HepG2 (cell line): ENCODE data around the gene MXRA8. TPM values are rescaled to one million over a fixed set of nuclear protein-coding genes. Genes with fewer than 3 reads are reported as not detected.

Experiments used
- BCLAF1 ChIP-seq: fragments of 450-650 bp; IDR thresholded peaks from 2 replicates; pipeline ENCODE4 v1.6.1; 2017; ENCODE audit warnings: mild to moderate bottlenecking
- CEBPG ChIP-seq: IDR thresholded peaks from 2 replicates; pipeline ENCODE4 v1.6.1; 2016
- ETS1 ChIP-seq: sonication (generic); formaldehyde crosslinking; IDR thresholded peaks from 2 replicates; pipeline ENCODE4 v1.4.0; 2020; ENCODE audit warnings: missing genetic modification reagents
- HBP1 ChIP-seq: IDR thresholded peaks from 2 replicates; pipeline ENCODE4 v1.6.1; 2016; ENCODE audit warnings: low read depth, control low read depth
- MEF2D ChIP-seq: sonication (generic); formaldehyde crosslinking; IDR thresholded peaks from 2 replicates; pipeline ENCODE4 v1.5.1; 2020; ENCODE audit warnings: mild to moderate bottlenecking, missing genetic modification reagents
- MYC ChIP-seq: sonication (generic); formaldehyde crosslinking; IDR thresholded peaks from 2 replicates; pipeline ENCODE4 v1.9.0; 2021; ENCODE audit warnings: missing genetic modification reagents, borderline replicate concordance
- NFAT5 ChIP-seq: sonication (generic); formaldehyde crosslinking; IDR thresholded peaks from 2 replicates; pipeline ENCODE4 v1.4.0; 2020; ENCODE audit warnings: missing genetic modification reagents
- PCBP2 ChIP-seq: fragments of 200-400 bp; formaldehyde crosslinking; optimal IDR thresholded peaks from 2 replicates; pipeline ENCODE3; 2018; ENCODE audit warnings: low read length, low read depth; ENCODE audit not compliant: poor library complexity, severe bottlenecking
- ZNF343 ChIP-seq: sonication (generic); formaldehyde crosslinking; IDR thresholded peaks from 2 replicates; pipeline ENCODE4 v1.4.0; 2020; ENCODE audit warnings: mild to moderate bottlenecking, missing genetic modification reagents
- ZNF724P ChIP-seq: sonication (generic); formaldehyde crosslinking; IDR thresholded peaks from 2 replicates; pipeline ENCODE4 v1.8.0; 2022; ENCODE audit warnings: missing genetic modification reagents, borderline replicate concordance
- polyA plus RNA-seq, 8 experiments: library from polyadenylated mRNA; depleted of rRNA in 3 of 8; stranded (reverse) in 7 of 8; unstranded in 1 of 8; fragments of >200 nt; fragmentation: Illumina TruSeq in 4 of 8; extraction: Trizol in 4 of 8; gene quantifications; 2 replicates each; pipeline versions ENCODE4 v1.2.1 to v1.2.3, GENCODE V29; 2011 to 2016; ENCODE audit warnings: low read depth in 4 of 8, missing spikeins in 1 of 8, mixed read lengths in 1 of 8; ENCODE audit not compliant: insufficient read depth in 1 of 8
- total RNA-seq, 5 experiments: library from RNA; depleted of rRNA; stranded (reverse); fragments of >200 nt; fragmentation: Illumina TruSeq; extraction: Trizol; gene quantifications; 2 replicates each; pipeline ENCODE4 v1.2.3, GENCODE V29; 2016; ENCODE audit warnings: low read depth in 1 of 5
- TF ChIP-seq, protein P1 (sequence below): sonication (generic); formaldehyde crosslinking; IDR thresholded peaks from 2 replicates; pipeline ENCODE4 v1.5.0; 2020; ENCODE audit warnings: mild to moderate bottlenecking, missing genetic modification reagents, moderate library complexity
- TF ChIP-seq, protein P2 (sequence below): sonication (generic); formaldehyde crosslinking; IDR thresholded peaks from 2 replicates; pipeline ENCODE4 v1.4.0; 2020; ENCODE audit warnings: missing genetic modification reagents, mild to moderate bottlenecking, borderline replicate concordance

Gene MXRA8
- total and polyA plus RNA-seq, 2 of the 13 experiments (the other 11 are each of a cell fraction or from before 2014, with no cell fraction given): 19.8 to 44.8 TPM

GRCh38 chr1:1305300-1306069 is 52.9 kb downstream of the MXRA8 start (continued):
- TF ChIP-seq, protein P1, sequence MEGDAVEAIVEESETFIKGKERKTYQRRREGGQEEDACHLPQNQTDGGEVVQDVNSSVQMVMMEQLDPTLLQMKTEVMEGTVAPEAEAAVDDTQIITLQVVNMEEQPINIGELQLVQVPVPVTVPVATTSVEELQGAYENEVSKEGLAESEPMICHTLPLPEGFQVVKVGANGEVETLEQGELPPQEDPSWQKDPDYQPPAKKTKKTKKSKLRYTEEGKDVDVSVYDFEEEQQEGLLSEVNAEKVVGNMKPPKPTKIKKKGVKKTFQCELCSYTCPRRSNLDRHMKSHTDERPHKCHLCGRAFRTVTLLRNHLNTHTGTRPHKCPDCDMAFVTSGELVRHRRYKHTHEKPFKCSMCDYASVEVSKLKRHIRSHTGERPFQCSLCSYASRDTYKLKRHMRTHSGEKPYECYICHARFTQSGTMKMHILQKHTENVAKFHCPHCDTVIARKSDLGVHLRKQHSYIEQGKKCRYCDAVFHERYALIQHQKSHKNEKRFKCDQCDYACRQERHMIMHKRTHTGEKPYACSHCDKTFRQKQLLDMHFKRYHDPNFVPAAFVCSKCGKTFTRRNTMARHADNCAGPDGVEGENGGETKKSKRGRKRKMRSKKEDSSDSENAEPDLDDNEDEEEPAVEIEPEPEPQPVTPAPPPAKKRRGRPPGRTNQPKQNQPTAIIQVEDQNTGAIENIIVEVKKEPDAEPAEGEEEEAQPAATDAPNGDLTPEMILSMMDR (CRISPR knock-in tag): peak; percentile 66
- TF ChIP-seq BCLAF1 (no peak), ETS1 (CRISPR knock-in tag) (no peak), MYC (CRISPR knock-in tag) (peak; percentile 20), HBP1 (CRISPR knock-in tag) (no peak), NFAT5 (CRISPR knock-in tag) (no peak), ZNF724P (CRISPR knock-in tag) (no peak), PCBP2 (no peak), ZNF343 (CRISPR knock-in tag) (no peak), MEF2D (CRISPR knock-in tag) (no peak), CEBPG (CRISPR knock-in tag) (no peak)
- TF ChIP-seq, protein P2, sequence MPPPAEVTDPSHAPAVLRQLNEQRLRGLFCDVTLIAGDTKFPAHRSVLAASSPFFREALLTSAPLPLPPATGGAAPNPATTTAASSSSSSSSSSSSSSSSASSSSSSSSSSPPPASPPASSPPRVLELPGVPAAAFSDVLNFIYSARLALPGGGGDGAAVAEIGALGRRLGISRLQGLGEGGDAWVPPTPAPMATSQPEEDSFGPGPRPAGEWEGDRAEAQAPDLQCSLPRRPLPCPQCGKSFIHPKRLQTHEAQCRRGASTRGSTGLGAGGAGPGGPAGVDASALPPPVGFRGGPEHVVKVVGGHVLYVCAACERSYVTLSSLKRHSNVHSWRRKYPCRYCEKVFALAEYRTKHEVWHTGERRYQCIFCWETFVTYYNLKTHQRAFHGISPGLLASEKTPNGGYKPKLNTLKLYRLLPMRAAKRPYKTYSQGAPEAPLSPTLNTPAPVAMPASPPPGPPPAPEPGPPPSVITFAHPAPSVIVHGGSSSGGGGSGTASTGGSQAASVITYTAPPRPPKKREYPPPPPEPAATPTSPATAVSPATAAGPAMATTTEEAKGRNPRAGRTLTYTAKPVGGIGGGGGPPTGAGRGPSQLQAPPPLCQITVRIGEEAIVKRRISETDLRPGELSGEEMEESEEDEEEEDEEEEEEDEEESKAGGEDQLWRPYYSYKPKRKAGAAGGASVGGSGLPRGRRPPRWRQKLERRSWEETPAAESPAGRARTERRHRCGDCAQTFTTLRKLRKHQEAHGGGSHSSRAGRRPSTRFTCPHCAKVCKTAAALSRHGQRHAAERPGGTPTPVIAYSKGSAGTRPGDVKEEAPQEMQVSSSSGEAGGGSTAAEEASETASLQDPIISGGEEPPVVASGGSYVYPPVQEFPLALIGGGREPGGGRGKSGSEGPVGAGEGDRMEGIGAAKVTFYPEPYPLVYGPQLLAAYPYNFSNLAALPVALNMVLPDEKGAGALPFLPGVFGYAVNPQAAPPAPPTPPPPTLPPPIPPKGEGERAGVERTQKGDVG (CRISPR knock-in tag): no peak
